H1 (cell line): ENCODE results near the gene MASP1. TPM values are rescaled to one million over a fixed set of nuclear protein-coding genes. Genes with fewer than 3 reads are reported as not detected.

ENCODE experiments used
- CTCF ChIA-PET: fragments of 300-600 bp; sonication (Branson Sonifier 250); formaldehyde crosslinking; loops from one replicate; lab custom pipeline; 2021; ENCODE audit not compliant: partially characterized antibody; lab: Charles Lee
- POLR2A ChIA-PET: fragments of 300-600 bp; sonication (Branson Sonifier 250); formaldehyde crosslinking; loops from one replicate; lab custom pipeline; 2021; ENCODE audit warnings: inconsistent platforms; ENCODE audit not compliant: partially characterized antibody; lab: Charles Lee
- DNase-seq, 2 experiments: peaks; one replicate each; pipeline versions ENCODE4 v3.0.0 to v3.0.0-alpha.2; 2010 to 2022; ENCODE audit warnings: low spot score in 2 of 2, low read depth in 1 of 2, mixed read lengths in 1 of 2
- FAIRE-seq: peaks from 2 replicates; lab custom pipeline; 2011; peaks lifted over from hg19 to GRCh38; lab: Jason Lieb, UNC
- H2AFZ ChIP-seq: 2 replicates; pipeline ENCODE4 v1.8.1; 2012; ENCODE audit warnings: low read length, inconsistent platforms
- H2AK5ac ChIP-seq: 2 replicates; pipeline ENCODE4 v1.6.1; 2013; ENCODE audit warnings: low read depth, low read length
- H2BK120ac ChIP-seq: replicated peaks from 2 replicates; pipeline ENCODE3; 2013; ENCODE audit warnings: low read depth, low read length, inconsistent platforms
- H2BK12ac ChIP-seq: 2 replicates; pipeline ENCODE4 v1.6.1; 2013; ENCODE audit warnings: low read depth, low read length
- H2BK15ac ChIP-seq: 2 replicates; pipeline ENCODE4 v1.6.1; 2013; ENCODE audit warnings: low read length
- H2BK20ac ChIP-seq: 2 replicates; pipeline ENCODE4 v1.6.1; 2013; ENCODE audit warnings: low read length
- H2BK5ac ChIP-seq: 2 replicates; pipeline ENCODE4 v1.6.1; 2013; ENCODE audit warnings: low read depth, low read length
- H3K14ac ChIP-seq: 2 replicates; pipeline ENCODE4 v1.6.1; 2013; ENCODE audit warnings: inconsistent platforms; ENCODE audit not compliant: insufficient read length
- H3K18ac ChIP-seq: 2 replicates; pipeline ENCODE4 v1.6.1; 2013; ENCODE audit warnings: low read length; ENCODE audit errors: extremely low read depth
- H3K23ac ChIP-seq: 2 replicates; pipeline ENCODE4 v1.6.1; 2013; ENCODE audit warnings: inconsistent platforms; ENCODE audit not compliant: insufficient read length
- H3K23me2 ChIP-seq: 2 replicates; pipeline ENCODE4 v1.6.1; 2013; ENCODE audit warnings: low read depth, low read length
- H3K27ac ChIP-seq: 2 replicates; pipeline ENCODE4 v1.6.1; 2011; ENCODE audit warnings: low read depth, low read length, inconsistent platforms
- H3K27me3 ChIP-seq, 4 experiments: replicated peaks in 1 of 4; 1 replicate in 1 of 4; 2 replicates in 3 of 4; pipeline versions ENCODE4 v1.6.1 to v1.8.1; 2011 to 2013; ENCODE audit warnings: low read length in 3 of 4, mild to moderate bottlenecking in 3 of 4, inconsistent platforms in 2 of 4, mixed read lengths in 2 of 4, moderate library complexity in 1 of 4; ENCODE audit not compliant: control insufficient read depth in 3 of 4, insufficient read depth in 3 of 4; ENCODE audit errors: extremely low read depth in 1 of 4
- H3K36me3 ChIP-seq, 4 experiments: 2 replicates each; pipeline versions ENCODE4 v1.6.1 to v1.8.1; 2011 to 2013; ENCODE audit warnings: mild to moderate bottlenecking in 4 of 4, low read length in 3 of 4, moderate library complexity in 2 of 4, control low read depth in 1 of 4, inconsistent platforms in 1 of 4; ENCODE audit not compliant: insufficient read depth in 4 of 4, control insufficient read depth in 2 of 4
- H3K4ac ChIP-seq: replicated peaks from 2 replicates; pipeline ENCODE3; 2013; ENCODE audit warnings: low read length, low read depth, mixed read lengths, inconsistent platforms; ENCODE audit not compliant: insufficient read length
- H3K4me1 ChIP-seq, 4 experiments: replicated peaks in 1 of 4; 1 replicate in 1 of 4; 2 replicates in 3 of 4; pipeline versions ENCODE4 v1.6.1 to v1.8.1; 2011 to 2013; ENCODE audit warnings: low read length in 3 of 4, inconsistent platforms in 2 of 4, mixed read lengths in 1 of 4; ENCODE audit not compliant: insufficient read depth in 4 of 4, control insufficient read depth in 3 of 4
- H3K4me2 ChIP-seq, 2 experiments: 2 replicates each; pipeline versions ENCODE4 v1.6.1 to v1.8.1; 2011 to 2013; ENCODE audit warnings: low read depth in 2 of 2, low read length in 2 of 2, control low read depth in 1 of 2, inconsistent platforms in 1 of 2, mild to moderate bottlenecking in 1 of 2; ENCODE audit not compliant: insufficient read depth in 1 of 2
- H3K4me3 ChIP-seq, 4 experiments: fragments of 200-600, 300-600 bp in 1 of 4; sonication (generic), shearing (Covaris generic), sonication (Bioruptor Twin) in 1 of 4; 2 replicates each; pipeline versions ENCODE4 v1.5.1 to v1.8.1; 2011 to 2016; ENCODE audit warnings: low read length in 4 of 4, low read depth in 3 of 4, control low read depth in 2 of 4, inconsistent platforms in 2 of 4, mild to moderate bottlenecking in 2 of 4, mixed read lengths in 1 of 4, moderate library complexity in 1 of 4; ENCODE audit not compliant: insufficient read depth in 2 of 4; ENCODE audit errors: extremely low read depth in 1 of 4
- H3K56ac ChIP-seq: replicated peaks from 2 replicates; pipeline ENCODE3; 2013; ENCODE audit warnings: low read depth, mild to moderate bottlenecking, mixed read lengths, low read length, inconsistent platforms; ENCODE audit not compliant: insufficient read length
- H3K79me1 ChIP-seq: 2 replicates; pipeline ENCODE4 v1.6.1; 2013; ENCODE audit warnings: low read depth, low read length, control low read depth
- H3K79me2 ChIP-seq, 2 experiments: 2 replicates each; pipeline versions ENCODE4 v1.6.1 to v1.8.1; 2012 to 2013; ENCODE audit warnings: low read length in 2 of 2, mild to moderate bottlenecking in 2 of 2, inconsistent platforms in 1 of 2; ENCODE audit not compliant: insufficient read depth in 2 of 2, control insufficient read depth in 1 of 2
- H3K9ac ChIP-seq, 4 experiments: replicated peaks in 1 of 4; 1 replicate in 1 of 4; 2 replicates in 3 of 4; pipeline versions ENCODE4 v1.6.1 to v1.8.1; 2011 to 2013; ENCODE audit warnings: low read depth in 3 of 4, low read length in 3 of 4, control low read depth in 2 of 4, mild to moderate bottlenecking in 2 of 4, moderate library complexity in 2 of 4, inconsistent platforms in 1 of 4; ENCODE audit errors: extremely low read depth in 1 of 4
- H3K9me3 ChIP-seq, 2 experiments: 2 replicates each; pipeline versions ENCODE4 v1.6.1 to v1.8.1; 2012 to 2013; ENCODE audit warnings: mild to moderate bottlenecking in 2 of 2, moderate library complexity in 2 of 2, control low read depth in 1 of 2, inconsistent platforms in 1 of 2, low read depth in 1 of 2, low read length in 1 of 2, mixed read lengths in 1 of 2; ENCODE audit not compliant: insufficient read depth in 2 of 2
- H4K20me1 ChIP-seq, 2 experiments: replicated peaks in 1 of 2; 2 replicates each; pipeline versions ENCODE3 to v1.8.1; 2011 to 2013; ENCODE audit warnings: inconsistent platforms in 2 of 2, low read length in 2 of 2, mild to moderate bottlenecking in 1 of 2; ENCODE audit not compliant: insufficient read depth in 2 of 2, control insufficient read depth in 1 of 2
- H4K5ac ChIP-seq: 2 replicates; pipeline ENCODE4 v1.6.1; 2013; ENCODE audit warnings: low read length, low read depth, mixed read lengths, inconsistent platforms; ENCODE audit not compliant: insufficient read length
- H4K8ac ChIP-seq: 2 replicates; pipeline ENCODE4 v1.8.0; 2013; ENCODE audit warnings: mild to moderate bottlenecking, moderate library complexity, low read length, inconsistent platforms; ENCODE audit not compliant: insufficient read depth; ENCODE audit errors: extremely low read depth
- H4K91ac ChIP-seq: replicated peaks from 2 replicates; pipeline ENCODE3; 2013; ENCODE audit warnings: low read length, mixed read lengths, inconsistent platforms; ENCODE audit not compliant: insufficient read length
- CBX8 ChIP-seq: fragments of 300-800, 300-1000 bp; sonication (generic); IDR thresholded peaks from 2 replicates; pipeline ENCODE4 v1.7.1; 2016; ENCODE audit warnings: low read depth, low read length, borderline replicate concordance
- GTF2F1 ChIP-seq: IDR thresholded peaks from 2 replicates; pipeline ENCODE4 v1.6.1; 2012; ENCODE audit warnings: low read depth, low read length, improper control_type of control experiment, borderline replicate concordance
- HDAC2 ChIP-seq, 2 experiments: fragments of 300-600 bp in 1 of 2; sonication (generic) in 1 of 2; IDR thresholded peaks; 2 replicates each; pipeline ENCODE4 v1.6.1; 2011 to 2012; ENCODE audit warnings: low read depth in 2 of 2, low read length in 2 of 2, mild to moderate bottlenecking in 2 of 2, moderate library complexity in 2 of 2, borderline replicate concordance in 1 of 2, inconsistent platforms in 1 of 2
- KDM4A ChIP-seq: IDR thresholded peaks from one replicate; pipeline ENCODE4 v1.7.1; 2012; ENCODE audit warnings: low read depth, mild to moderate bottlenecking, moderate library complexity, low read length, inconsistent platforms; ENCODE audit not compliant: severe bottlenecking
- KDM5A ChIP-seq: fragments of 200-600 bp; IDR thresholded peaks from 2 replicates; pipeline ENCODE4 v1.7.1; 2012; ENCODE audit warnings: mild to moderate bottlenecking, low read length, inconsistent platforms, mixed read lengths
- MAFK ChIP-seq: IDR thresholded peaks from 2 replicates; pipeline ENCODE4 v1.6.1; 2012; ENCODE audit warnings: low read depth, mild to moderate bottlenecking, improper control_type of control experiment, low read length
- PHF8 ChIP-seq: fragments of 200-600 bp; sonication (generic); conservative IDR thresholded peaks from 2 replicates; pipeline ENCODE4 v1.7.1; 2012; ENCODE audit warnings: low read depth, mild to moderate bottlenecking, inconsistent platforms, low read length, moderate library complexity
- POLR2A ChIP-seq, 2 experiments: IDR thresholded peaks; 1 replicate in 1 of 2; 2 replicates in 1 of 2; pipeline ENCODE4 v1.6.1; 2011; ENCODE audit warnings: low read depth in 2 of 2, low read length in 2 of 2, mild to moderate bottlenecking in 2 of 2; ENCODE audit errors: control extremely low read depth in 1 of 2
- TAF1 ChIP-seq: IDR thresholded peaks from 2 replicates; pipeline ENCODE4 v1.6.1; 2011; ENCODE audit warnings: mild to moderate bottlenecking, low read depth, low read length
- TEAD4 ChIP-seq: IDR thresholded peaks from 2 replicates; pipeline ENCODE4 v1.6.1; 2012; ENCODE audit warnings: low read depth, low read length, inconsistent platforms, mixed read lengths
- WGBS, 2 experiments: shearing (Covaris generic) in 1 of 2; methylation state at CpG; one replicate each; pipeline versions ENCODE4 v1.1.6 to v1.1.7; 2013 to 2015; ENCODE audit warnings: low lambda C conversion rate in 2 of 2, mixed read lengths in 2 of 2, inconsistent platforms in 1 of 2, low coverage in 1 of 2, missing lambda C conversion rate in 1 of 2; ENCODE audit not compliant: insufficient replicate concordance in 2 of 2, insufficient coverage in 1 of 2, insufficient read length in 1 of 2; ENCODE audit errors: extremely low coverage in 1 of 2, missing lambda C conversion rate in 1 of 2; 5-methylcytosine and 5-hydroxymethylcytosine counted together
- polyA plus RNA-seq, 7 experiments: library from polyadenylated mRNA; depleted of rRNA in 3 of 7; stranded (reverse) in 5 of 7; unstranded in 2 of 7; fragments of >200 nt in 5 of 7; fragments of 200-250 nt in 2 of 7; gene quantifications; 1 replicate in 5 of 7; 2 replicates in 1 of 7; 4 replicates in 1 of 7; pipeline versions ENCODE4 v1.2.1 to v1.2.3, GENCODE V29; 2011 to 2013; ENCODE audit warnings: missing spikeins in 2 of 7, mixed read lengths in 2 of 7
- total RNA-seq: library from RNA; stranded (reverse); fragmentation: NEBNext Ultra II Directional; extraction: Animal tissue kit (Norgen Biotek cat#: 25700); gene quantifications from 2 replicates; pipeline ENCODE4 v1.2.1, GENCODE V29; 2021
- TF ChIP-seq, protein P1 (sequence below): IDR thresholded peaks from 2 replicates; pipeline ENCODE4 v1.6.1; 2012; ENCODE audit warnings: inconsistent platforms

Gene MASP1
- total and polyA plus RNA-seq, 2 of the 8 experiments (the other 6 are each of a cell fraction or from before 2014, with no cell fraction given), result 2.7 to 3.5 TPM

DNA sequence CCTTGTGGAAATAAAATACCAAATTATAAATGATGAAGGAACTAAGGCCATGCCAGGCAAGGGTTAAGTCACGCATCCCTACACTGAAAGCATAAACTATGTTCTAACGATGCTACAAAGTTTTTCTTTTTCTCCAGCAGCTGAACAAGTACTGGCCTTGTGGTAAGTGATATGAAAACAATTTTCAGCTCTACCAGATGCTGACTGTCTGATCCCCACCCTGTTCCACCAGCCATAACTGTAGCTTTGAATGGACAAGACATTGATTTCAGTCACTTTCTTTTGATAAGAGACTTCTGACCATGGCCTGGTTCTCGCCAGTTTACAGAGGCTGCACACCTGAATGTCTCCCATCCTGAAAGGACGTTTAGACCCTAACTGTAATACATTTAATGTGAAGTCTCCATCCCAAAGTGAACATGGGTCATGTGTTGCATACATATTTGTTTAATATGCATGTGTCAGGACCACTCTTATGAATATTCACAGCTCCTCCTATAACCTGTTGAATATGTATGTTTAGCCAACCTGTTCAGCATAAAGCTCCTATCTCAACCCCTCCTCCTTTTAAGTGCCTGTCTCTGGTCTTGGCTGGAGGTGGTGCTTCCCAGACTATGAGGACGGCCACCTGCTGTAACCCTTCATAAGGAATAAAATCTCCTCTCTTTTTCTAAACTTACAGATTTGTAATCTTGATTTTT lies 33.4 kb downstream of the MASP1 start:
- no peak overlapping the region for H2BK120ac ChIP-seq
- WGBS, 2 experiments, result 91% methylated on average over 5 of the region's 5 CpGs; no CpG with 5 or more reads in 1 of the 2 experiments
- TF ChIP-seq HDAC2 (IDR thresholded peaks at IDR 0.05; ENCODE audit: borderline replicate concordance in 1 of 2, low read depth in 2 of 2, low read length in 2 of 2) (no peak), KDM4A (no peak), TEAD4 (no peak), GTF2F1 (no peak), MAFK (no peak), POLR2A (IDR thresholded peaks at IDR 0.05; ENCODE audit: control extremely low read depth in 1 of 2, low read depth in 2 of 2, low read length in 2 of 2) (no peak), KDM5A (no peak), CBX8 (no peak), TAF1 (no peak), PHF8 (no peak)
- TF ChIP-seq, protein P1, sequence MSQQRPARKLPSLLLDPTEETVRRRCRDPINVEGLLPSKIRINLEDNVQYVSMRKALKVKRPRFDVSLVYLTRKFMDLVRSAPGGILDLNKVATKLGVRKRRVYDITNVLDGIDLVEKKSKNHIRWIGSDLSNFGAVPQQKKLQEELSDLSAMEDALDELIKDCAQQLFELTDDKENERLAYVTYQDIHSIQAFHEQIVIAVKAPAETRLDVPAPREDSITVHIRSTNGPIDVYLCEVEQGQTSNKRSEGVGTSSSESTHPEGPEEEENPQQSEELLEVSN, result no peak

More for the DNA sequence above, 33.4 kb downstream of the MASP1 start:
- FAIRE-seq (no peak), DNase-seq (no peak)
- H3K79me2 ChIP-seq, result no peaks in the 10 kb centered on the region
- H3K14ac ChIP-seq, result no peak overlapping the region
- no peak overlapping the region for H3K4ac ChIP-seq
- H2BK15ac ChIP-seq, result no peak overlapping the region
- H3K23ac ChIP-seq, result no peak overlapping the region
- H3K4me2 ChIP-seq, result no peak overlapping the region
- H3K4me3 ChIP-seq, result no peak overlapping the region
- no peaks in the 10 kb centered on the region for H3K36me3 ChIP-seq
- no peaks in the 10 kb centered on the region for H3K23me2 ChIP-seq
- no peak overlapping the region for H2BK20ac ChIP-seq
- H3K56ac ChIP-seq, result no peak overlapping the region
- no peak overlapping the region for H2AK5ac ChIP-seq
- no peak overlapping the region for H3K9ac ChIP-seq
- H4K5ac ChIP-seq, result no peak overlapping the region
- no peaks in the 10 kb centered on the region for H3K4me1 ChIP-seq
- ChIA-PET POLR2A (interaction anchor here (0.8 to 1.6 kb wide), 5 partner anchors 8 to 310 kb away, joined by 3 to 4 read pairs (median 3); no protein-coding TSS in a partner anchor), CTCF (interaction anchor here (0.6 to 7.1 kb wide), 15 partner anchors 8 to 457 kb away, joined by 3 to 63 read pairs (median 11); no protein-coding TSS in a partner anchor)
- H4K8ac ChIP-seq, result no peak overlapping the region
- no peak overlapping the region for H2BK5ac ChIP-seq
- no peak overlapping the region for H3K18ac ChIP-seq
- no peaks in the 10 kb centered on the region for H4K20me1 ChIP-seq
- no peaks in the 10 kb centered on the region for H3K27me3 ChIP-seq
- no peak overlapping the region for H2BK12ac ChIP-seq
- no peaks in the 10 kb centered on the region for H3K9me3 ChIP-seq
- H3K79me1 ChIP-seq, result no peaks in the 10 kb centered on the region
- H2AFZ ChIP-seq, result no peak overlapping the region
- H4K91ac ChIP-seq, result no peak overlapping the region
- no peak overlapping the region for H3K27ac ChIP-seq
